ENCODE results near the gene DTD2. TPM values are rescaled to one million over a fixed set of nuclear protein-coding genes. Genes with fewer than 3 reads are reported as not detected.

Gene DTD2
- total RNA-seq, 1 experiment from 2014 or later = 36.8 TPM

GRCh38 chr14:31449971-31450610 is 7.2 kb downstream of the DTD2 start:
- Histone ChIP-seq H3K27ac (ENCODE audit: low read length) (peak overlapping the region; percentile 67), H4K20me1 (ENCODE audit: low read length) (0 out of 2 replicates have a peak, but pooled peaks cover 3% of the 10 kb centered on the region), H3K4me2 (ENCODE audit: low read length) (peak overlapping the region; percentile 61), H3F3A (ENCODE audit: low read length, unreplicated experiment) (peaks cover 5% of the 10 kb centered on the region), H2AFZ (ENCODE audit: low read length) (no peak overlapping the region), H3K4me1 (ENCODE audit: insufficient read depth, low read length) (peaks cover 31% of the 10 kb centered on the region), H3K9ac (ENCODE audit: low read length) (peak overlapping the region; percentile 18; the same call in 1 of the 2 replicates), H3K36me3 (ENCODE audit: low read depth, low read length) (peaks cover 8% of the 10 kb centered on the region; the same call in 1 of the 2 replicates), H3K27me3 (ENCODE audit: low read length) (no peaks in the 10 kb centered on the region), H3K4me3 (ENCODE audit: low read length) (no peak overlapping the region), H3K79me2 (ENCODE audit: low read length) (peaks cover 13% of the 10 kb centered on the region), H3K9me3 (ENCODE audit: low read length) (no peaks in the 10 kb centered on the region), H3K9me2 (replicated peaks; ENCODE audit: low read length) (no peaks in the 10 kb centered on the region)
- intact Hi-C loops (cut with micrococcal nuclease) = loop anchor here (1.0 to 10.0 kb wide), 5 partner anchors 31 to 245 kb away; partner anchors contain the start of gene HECTD1
- ChIA-PET CTCF (interaction anchor here (0.5 to 2.3 kb wide), 10 partner anchors 30 to 503 kb away, joined by 3 to 29 read pairs (median 6); partner anchors contain the start of genes HEATR5A and HECTD1), POLR2A (ENCODE audit: unreplicated experiment) (interaction anchor here (0.6 to 1.8 kb wide), 3 partner anchors 30 to 465 kb away, joined by 4 to 29 read pairs (median 11); partner anchors contain the start of gene HEATR5A)
- BruUV-seq (replicated peaks) = no TSS peak
- ATAC-seq = peak; percentile 79
- TF ChIP-seq CTCF (conservative IDR thresholded peaks at IDR 0.05; ENCODE audit: low read depth, low read length) (peak; percentile 85), EZH2phosphoT487 (IDR thresholded peaks at IDR 0.05; ENCODE audit: borderline replicate concordance, low read length) (no peak)
- DNase-seq = peak; percentile 83

DNA sequence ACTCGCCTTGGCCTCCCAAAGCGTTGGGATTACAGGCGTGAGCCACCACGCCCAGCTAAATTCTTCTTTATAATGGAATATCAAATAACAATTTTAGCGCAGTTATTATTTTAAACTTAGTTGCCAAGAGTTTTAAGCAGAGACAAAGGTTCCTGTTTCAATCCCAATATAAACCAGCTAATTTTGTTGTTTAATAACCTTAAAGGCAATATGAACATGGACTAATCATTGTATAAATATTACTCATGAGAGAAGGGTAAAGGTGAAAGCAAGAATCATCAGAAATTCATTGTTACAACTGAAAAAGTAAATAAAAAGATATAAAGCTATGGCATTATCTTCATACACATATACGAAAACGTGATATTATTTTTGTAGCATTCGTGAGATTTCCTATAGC is 8.2 kb downstream of the DTD2 start:
- H3K27ac ChIP-seq (ENCODE audit: low read length) = peak overlapping the region; percentile 67
- ChIA-PET CTCF (interaction anchor here (0.7 to 2.3 kb wide), 6 partner anchors 29 to 241 kb away, joined by 3 to 29 read pairs (median 4); partner anchors contain the start of genes HEATR5A and HECTD1), POLR2A (ENCODE audit: unreplicated experiment) (interaction anchor here (0.6 to 1.8 kb wide), 6 partner anchors 8 to 698 kb away, joined by 3 to 29 read pairs (median 4); partner anchors contain the start of genes DTD2 and HEATR5A)
- peaks cover 8% of the 10 kb centered on the region; the same call in 1 of the 2 replicates for H3K36me3 ChIP-seq (ENCODE audit: low read depth, low read length)
- ATAC-seq (peak; percentile 85), DNase-seq (peak; percentile 71)
- H3K4me2 ChIP-seq (ENCODE audit: low read length) = peak overlapping the region; percentile 61
- no peaks in the 10 kb centered on the region for H3K9me3 ChIP-seq (ENCODE audit: low read length)
- TF ChIP-seq CTCF (conservative IDR thresholded peaks at IDR 0.05; ENCODE audit: low read depth, low read length) = no peak
- TF ChIP-seq EZH2 (IDR thresholded peaks at IDR 0.05; ENCODE audit: low read length, unreplicated experiment) = no peak
- no peak for TF ChIP-seq EZH2phosphoT487 (IDR thresholded peaks at IDR 0.05; ENCODE audit: borderline replicate concordance, low read length)
- H3K9me2 ChIP-seq (replicated peaks; ENCODE audit: low read length) = no peaks in the 10 kb centered on the region
- H3K4me3 ChIP-seq (ENCODE audit: low read length) = peak overlapping the region; percentile 11; the same call in 1 of the 2 replicates
- H3K9ac ChIP-seq (ENCODE audit: low read length) = peak overlapping the region; percentile 18; the same call in 1 of the 2 replicates
- intact Hi-C loops (cut with micrococcal nuclease) = loop anchor here (1.0 kb wide), 1 partner anchor 30 kb away; no protein-coding TSS in a partner anchor
- H4K20me1 ChIP-seq (ENCODE audit: low read length) = 0 out of 2 replicates have a peak, but pooled peaks cover 3% of the 10 kb centered on the region
- H3K79me2 ChIP-seq (ENCODE audit: low read length) = peaks cover 4% of the 10 kb centered on the region; the same call in 1 of the 2 replicates
- H3K27me3 ChIP-seq (ENCODE audit: low read length) = no peaks in the 10 kb centered on the region
- peaks cover 22% of the 10 kb centered on the region for H3K4me1 ChIP-seq (ENCODE audit: insufficient read depth, low read length)
- no peak overlapping the region for H2AFZ ChIP-seq (ENCODE audit: low read length)
- BruUV-seq (replicated peaks) = no TSS peak
- H3F3A ChIP-seq (ENCODE audit: low read length, unreplicated experiment) = peaks cover 5% of the 10 kb centered on the region
